Muscle of back (tissue), 13 donors: ENCODE measurements around the gene ASIC4. TPM values are rescaled to one million over a fixed set of nuclear protein-coding genes. Genes with fewer than 3 reads are reported as not detected.
A peak's percentile ranks its signal among the peaks of the same experiment; 100 is the strongest.

Experiments
- DNase-seq, 3 donors: peaks; one replicate each; pipeline versions ENCODE4 v3.0.0 to v3.0.0-alpha.2; 2013
- long read RNA-seq, 9 donors: transcript quantifications; one replicate each; lab custom pipeline, GENCODE V29; 2026
- polyA plus RNA-seq, 10 donors: library from polyadenylated mRNA; unstranded; fragments of 120-200 nt; gene quantifications; one replicate each; pipeline ENCODE4 v1.2.1, GENCODE V29; 2013; ENCODE audit not compliant: insufficient read length in 10 of 10

ASIC4 gene, protein sequence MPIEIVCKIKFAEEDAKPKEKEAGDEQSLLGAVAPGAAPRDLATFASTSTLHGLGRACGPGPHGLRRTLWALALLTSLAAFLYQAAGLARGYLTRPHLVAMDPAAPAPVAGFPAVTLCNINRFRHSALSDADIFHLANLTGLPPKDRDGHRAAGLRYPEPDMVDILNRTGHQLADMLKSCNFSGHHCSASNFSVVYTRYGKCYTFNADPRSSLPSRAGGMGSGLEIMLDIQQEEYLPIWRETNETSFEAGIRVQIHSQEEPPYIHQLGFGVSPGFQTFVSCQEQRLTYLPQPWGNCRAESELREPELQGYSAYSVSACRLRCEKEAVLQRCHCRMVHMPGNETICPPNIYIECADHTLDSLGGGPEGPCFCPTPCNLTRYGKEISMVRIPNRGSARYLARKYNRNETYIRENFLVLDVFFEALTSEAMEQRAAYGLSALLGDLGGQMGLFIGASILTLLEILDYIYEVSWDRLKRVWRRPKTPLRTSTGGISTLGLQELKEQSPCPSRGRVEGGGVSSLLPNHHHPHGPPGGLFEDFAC
- under 1 TPM; 0.15 to 0.70 (median 0.34) TPM for polyA plus RNA-seq
- long read RNA-seq, donor 1, result 0 reads
- long read RNA-seq, donor 2, result 0 reads
- long read RNA-seq, donor 3, result 0 reads
- long read RNA-seq, donor 4, result 0 reads
- long read RNA-seq, donor 5, result 0 reads
- long read RNA-seq, donor 6, result 0 reads
- long read RNA-seq, donor 7, result 0 reads
- long read RNA-seq, donor 8, result 0 reads
- long read RNA-seq, donor 9, result 0 reads

DNA sequence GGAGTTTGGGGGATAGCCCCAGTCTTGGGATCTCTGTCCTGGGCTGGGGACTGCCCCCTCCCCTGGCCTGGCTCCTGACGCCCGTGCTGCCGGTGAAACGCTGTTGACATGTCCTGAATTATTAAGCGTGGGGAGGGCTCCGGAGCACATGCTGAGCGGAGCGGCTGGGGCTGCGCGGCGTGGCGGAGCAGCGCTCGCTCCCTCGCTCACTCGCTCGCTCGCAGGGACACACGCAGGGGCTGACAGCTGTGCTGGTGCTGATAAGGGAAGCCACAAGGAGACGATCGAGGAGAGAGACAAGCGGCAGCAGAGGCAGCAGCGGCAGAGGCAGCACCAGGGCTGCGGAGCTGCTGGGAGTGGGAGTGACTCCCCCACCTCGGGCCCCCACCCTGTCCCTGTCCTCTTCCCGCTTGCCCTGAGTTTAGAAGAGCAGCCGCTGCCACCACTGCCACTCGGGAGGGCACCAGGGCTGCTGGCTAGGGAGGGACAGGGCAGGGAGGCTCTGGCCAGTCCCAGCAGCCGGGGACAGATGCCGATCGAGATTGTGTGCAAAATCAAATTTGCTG is at the start of gene ASIC4:
TSS of gene ASIC4 (plus strand) at position 287 of the 566 bp plus-strand sequence. CDS start at position 530, 243 bp downstream.
- DNase-seq, result peak in 1 of 3 donors; percentile 52

DNA sequence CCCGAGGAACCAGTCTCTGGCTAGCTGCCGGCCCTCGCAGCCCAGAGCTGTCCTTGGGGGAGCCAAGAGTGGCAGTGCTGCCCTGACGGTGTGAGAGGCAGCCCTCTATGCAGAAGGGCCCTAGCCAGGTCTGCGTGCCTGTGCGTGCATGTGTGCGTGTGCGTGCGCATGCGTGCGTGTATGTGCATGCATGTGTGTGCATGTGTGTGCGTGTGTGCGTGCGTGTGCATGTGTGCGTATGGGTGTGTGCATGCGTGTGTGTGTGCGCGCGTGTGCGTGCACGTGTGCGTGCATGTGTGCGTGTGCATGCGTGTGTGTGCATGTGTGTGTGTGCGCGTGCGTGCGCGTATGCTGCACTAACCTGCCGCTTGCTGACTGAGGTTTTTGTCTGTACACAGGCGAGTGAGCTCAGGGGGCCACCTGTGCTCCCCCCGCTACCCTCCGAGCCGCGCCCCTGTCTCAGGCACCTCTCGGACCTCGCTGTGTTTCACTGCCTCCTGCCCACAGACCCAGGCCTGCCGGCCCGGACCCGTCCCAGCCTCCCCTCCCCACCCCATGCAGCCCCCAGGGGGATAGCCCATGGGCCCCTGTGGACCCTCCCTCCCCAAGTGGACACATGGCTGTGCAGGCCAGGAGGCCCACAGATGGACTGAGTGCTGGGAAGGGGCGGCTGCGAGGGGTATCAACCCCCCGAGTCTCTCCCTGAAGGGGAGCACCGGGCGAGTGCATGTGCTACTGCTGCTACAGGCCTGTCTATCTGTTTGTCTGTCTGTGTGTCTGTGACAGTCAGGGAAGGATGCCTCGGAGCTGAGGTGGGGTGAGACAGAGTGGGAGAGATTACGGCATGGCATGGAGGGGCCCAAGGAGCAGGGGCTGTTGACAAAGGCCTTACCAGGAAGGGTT is 48.4 kb upstream of the ASIC4 start:
- DNase-seq, result no peak

- DNase-seq, result no peak
These were observed 47.2 kb upstream of the ASIC4 start for GRCh38 chr2:219466816-219467735.

GRCh38 chr2:219467736-219468075 is 46.6 kb upstream of the ASIC4 start:
- no peak for DNase-seq

DNA sequence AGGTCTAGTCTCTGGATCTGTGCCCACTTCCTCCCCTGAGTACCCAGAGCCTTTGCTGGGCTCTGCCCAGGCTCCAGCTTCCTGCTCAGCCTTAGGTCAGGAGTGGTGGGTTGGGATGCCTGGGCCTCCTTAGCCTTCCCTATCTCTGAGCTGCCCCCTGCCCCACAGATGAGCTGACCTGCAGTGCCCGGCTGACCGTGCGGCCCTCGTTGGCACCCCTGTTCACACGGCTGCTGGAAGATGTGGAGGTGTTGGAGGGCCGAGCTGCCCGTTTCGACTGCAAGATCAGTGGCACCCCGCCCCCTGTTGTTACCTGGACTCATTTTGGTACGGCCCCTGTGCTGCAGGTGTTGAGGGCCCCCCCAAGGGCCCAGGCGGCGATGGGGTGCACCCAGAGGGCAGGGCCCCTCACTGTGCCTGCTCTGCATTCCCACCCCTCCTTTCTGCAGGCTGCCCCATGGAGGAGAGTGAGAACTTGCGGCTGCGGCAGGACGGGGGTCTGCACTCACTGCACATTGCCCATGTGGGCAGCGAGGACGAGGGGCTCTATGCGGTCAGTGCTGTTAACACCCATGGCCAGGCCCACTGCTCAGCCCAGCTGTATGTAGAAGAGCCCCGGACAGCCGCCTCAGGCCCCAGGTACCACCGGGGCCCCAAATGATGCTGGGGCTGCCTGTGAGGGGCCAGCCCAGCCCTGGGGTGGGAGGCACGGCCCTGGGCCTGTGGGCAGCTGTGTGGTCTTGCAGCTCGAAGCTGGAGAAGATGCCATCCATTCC is 45.7 kb upstream of the ASIC4 start:
- DNase-seq, result no peak

DNA sequence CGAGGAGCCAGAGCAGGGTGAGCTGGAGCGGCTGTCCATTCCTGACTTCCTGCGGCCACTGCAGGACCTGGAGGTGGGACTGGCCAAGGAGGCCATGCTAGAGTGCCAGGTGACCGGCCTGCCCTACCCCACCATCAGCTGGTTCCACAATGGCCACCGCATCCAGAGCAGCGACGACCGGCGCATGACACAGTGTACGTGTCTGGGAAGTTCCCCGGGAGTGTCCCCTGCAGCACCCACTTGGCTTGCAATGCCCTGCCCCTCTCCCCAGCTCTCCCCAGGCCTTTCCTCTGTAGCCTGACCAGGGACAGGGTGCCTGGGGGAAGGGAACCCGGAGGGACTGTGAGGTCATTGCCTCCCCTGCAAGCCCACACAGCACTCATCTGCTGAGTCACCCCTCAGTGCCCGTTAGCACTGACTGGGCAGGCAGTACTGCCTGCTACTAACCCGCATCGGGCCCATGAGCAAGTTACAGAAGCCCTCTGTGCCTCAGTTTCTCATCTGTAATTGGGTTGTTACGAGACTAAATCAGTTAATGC is 45.0 kb upstream of the ASIC4 start:
- DNase-seq, result no peak

DNA sequence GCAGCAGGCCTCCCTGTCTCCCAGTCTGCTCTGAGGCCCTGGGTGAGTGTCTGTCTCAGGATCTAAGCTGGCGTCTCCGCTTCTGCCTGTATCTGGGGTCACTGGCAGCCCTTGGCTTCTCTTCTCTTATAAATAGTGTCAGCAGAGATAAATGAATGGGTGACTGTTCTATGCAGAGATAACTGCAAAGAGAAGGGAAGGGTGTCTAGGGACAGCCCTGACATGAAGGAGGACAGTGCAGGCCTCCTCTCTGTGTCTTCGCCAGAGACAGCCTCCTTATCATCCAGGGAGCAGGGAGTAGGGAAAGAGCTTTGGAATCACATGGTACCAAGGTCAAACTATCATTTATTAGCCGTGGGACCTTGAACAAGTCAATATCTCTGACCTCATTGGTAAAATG is 43.9 kb upstream of the ASIC4 start:
- no peak for DNase-seq

GRCh38 chr2:219471476-219472371 is 42.6 kb upstream of the ASIC4 start:
- no peak for DNase-seq

GRCh38 chr2:219472629-219473187 is 41.6 kb upstream of the ASIC4 start:
- no peak for DNase-seq

GRCh38 chr2:219473511-219473910 is 40.8 kb upstream of the ASIC4 start:
- no peak for DNase-seq

DNA sequence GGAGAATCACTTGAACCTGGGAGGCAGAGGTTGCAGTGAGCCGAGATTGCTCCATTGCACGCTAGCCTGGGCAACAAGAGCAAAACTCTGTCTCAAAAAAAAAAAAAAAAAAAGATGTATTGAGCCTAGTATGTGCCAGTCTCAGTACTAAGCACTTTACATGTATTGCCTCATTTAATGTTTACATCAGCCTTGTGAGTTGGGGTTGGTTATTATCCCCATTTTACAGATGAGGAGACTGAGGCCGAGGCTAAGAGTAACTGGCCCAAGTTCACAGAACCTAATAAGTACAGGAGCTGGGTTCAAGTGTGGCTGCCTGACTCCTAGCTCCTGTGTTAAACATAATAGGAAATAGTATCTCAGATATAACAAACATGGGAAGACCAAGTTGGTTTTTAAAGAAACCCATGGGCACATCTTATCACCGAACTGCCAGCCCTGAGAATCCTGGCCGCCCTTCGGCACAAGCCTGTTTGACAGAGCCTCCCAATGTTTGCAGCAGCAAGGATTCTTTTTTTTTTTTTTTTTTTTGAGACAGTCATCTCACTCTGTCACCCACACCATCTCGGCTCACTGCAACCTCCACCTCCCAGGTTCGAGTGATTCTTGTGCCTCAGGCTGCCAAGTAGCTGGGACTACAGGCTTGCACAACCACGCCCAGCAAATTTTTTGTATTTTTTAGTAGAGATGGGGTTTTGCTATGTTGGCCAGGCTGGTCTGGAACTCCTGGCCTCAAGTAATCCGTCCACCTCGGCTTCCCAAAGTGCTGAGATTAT is 39.8 kb upstream of the ASIC4 start:
- DNase-seq, result no peak

DNA sequence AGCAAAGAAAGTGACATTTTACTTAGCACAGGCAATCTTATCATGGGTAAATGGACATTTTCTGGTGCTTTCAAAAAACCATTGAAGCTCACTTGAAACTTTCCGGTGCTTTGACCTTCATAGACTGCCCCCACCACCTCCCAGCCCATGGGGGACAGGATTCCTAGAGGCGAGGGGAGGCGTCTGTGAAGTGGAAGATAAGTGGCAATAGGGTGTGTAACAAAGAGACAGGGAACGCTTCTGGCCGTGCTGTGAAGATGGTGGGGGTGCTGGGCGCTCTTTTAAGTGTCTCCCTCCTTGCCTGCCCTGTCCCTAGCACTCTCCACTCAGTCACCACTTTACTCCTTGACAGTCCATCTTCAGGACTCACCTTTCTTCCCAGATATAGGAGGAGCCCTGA is 39.0 kb upstream of the ASIC4 start:
- DNase-seq, result no peak

DNA sequence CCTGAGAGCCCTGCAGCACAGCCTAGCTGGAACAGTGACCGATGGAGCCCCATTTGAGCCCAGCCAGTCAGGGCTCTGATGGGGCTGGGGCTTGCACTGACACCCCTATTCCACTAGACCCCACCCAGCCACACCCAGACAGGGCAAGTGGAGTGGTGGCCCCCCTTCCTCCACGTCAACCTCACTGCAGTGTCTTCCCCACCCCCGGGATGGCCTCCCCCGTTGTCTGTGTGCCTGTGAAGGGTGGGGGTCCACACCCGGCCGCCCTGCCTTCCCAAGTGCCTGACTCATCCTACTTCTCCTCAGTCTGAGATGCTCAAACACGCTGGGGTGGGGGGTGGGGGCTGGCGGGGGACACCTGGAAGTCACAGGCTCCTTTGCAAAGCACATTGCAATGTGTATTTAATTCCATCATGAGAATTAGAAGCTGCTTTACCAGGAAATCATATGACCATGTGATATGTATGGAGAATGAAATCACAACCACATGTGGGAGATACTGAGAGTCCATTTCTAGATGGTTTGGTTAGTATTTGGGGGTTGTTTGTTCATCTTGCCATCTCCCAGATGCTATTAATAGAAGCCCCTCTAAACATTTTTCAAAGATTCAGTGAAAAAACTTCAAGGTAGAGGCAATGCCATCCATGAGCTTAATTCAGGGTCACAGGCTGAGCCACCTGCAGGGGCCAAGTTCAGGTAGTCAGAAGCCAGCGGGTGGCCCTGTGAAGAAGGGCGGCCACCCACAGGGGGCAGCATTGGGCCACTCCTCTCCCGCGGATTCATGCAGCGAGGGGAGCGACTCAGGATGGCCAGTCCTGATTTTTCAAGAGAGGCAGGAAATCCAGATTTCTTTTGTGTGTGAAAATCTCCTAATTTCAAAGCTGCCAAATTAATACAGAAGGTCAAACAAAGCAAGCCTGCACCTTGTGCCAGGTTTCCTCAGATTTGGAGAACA is 38.3 kb upstream of the ASIC4 start:
- peak; percentile 45 to 84 (median 69) for DNase-seq

DNA sequence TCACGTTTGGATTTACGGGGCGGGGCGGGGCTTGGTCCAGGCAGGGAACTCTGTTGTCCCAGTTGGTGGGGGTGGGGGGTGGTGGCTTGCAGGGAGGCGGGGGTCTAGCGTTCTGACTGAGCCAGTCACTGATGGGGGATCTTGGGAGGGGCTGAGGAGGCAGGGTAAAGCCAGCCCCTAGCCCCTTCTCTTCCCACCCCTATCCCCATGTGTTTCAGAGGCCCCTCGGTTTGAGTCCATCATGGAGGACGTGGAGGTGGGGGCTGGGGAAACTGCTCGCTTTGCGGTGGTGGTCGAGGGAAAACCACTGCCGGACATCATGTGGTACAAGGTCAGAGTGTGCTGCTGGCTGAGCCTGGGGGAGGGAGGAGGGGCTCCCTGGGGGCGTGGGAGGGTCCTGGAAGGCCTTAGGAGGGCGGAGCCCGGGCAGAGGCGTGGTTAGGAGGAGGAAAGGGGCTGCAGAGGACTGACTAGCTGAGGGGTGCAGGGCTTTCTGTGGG is 37.6 kb upstream of the ASIC4 start:
- peak in 1 of 3 donors; percentile 50 for DNase-seq

GRCh38 chr2:219477179-219477578 is 37.1 kb upstream of the ASIC4 start:
- DNase-seq, result no peak

DNA sequence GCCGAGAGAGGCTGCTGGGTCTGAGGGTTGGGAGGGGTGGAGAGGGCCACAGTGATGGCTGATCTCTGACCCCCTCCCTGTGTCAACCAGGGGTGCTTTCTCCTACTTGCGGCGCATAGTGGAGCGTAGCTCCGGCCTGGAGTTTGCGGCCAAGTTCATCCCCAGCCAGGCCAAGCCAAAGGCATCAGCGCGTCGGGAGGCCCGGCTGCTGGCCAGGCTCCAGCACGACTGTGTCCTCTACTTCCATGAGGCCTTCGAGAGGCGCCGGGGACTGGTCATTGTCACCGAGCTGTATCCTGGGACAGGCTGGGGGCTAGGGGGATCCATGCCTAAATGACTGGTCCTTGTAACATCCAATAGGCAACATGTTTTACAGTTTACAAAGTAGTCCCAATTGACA is 36.5 kb upstream of the ASIC4 start:
- DNase-seq, result peak in 1 of 3 donors; percentile 56
